ENCODE data around the gene ARL10.
"Not testable (repeated sequence)": the region's sequence is repeated elsewhere in the genome, so short reads cannot be mapped to it uniquely, and the experiment has no call there.

Gene ARL10

DNA sequence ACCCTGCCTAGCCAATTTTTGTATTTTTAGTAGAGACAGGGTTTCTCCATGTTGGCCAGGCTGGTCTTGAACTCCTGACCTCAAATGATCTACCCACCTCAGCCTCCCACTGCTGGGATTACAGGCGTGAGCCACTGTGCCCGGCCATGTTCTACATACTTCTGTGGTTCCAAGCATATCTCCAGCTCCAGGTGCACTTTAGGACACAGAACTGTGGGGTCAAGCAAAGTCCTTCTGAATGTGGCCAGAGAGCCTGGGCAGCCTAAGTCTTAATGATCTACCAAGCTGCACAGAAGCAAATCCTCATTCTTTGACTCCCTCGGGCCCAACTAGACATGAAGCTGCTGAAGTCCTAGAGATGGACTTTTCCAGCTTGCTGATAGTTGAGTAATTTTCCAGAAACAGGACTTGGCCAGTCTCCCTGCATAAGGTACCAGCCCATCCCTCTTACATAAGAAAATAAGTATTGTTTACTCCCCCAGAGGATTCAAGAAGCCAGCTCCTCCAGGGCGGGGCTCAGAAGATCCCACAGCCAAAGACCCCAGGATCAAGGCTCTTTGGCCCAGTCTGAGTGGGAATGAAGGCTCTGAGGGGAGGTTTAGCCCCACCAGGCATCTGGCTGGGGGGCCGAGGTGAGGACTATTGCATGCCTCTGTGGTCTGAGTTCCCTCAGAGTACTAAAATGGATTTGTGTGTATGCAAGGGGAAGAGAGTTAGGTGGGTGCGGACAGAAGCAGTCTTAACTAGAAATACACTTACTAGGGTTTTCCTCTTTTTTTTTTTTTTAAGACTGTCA, 42.4 kb downstream of the ARL10 start:
- CTCF ChIA-PET = no interaction called here
- no peak for TF ChIP-seq ZBTB17 (tag by site-specific recombination; IDR thresholded peaks at IDR 0.05)
- peaks cover 8 to 45% of the 10 kb centered on the region in 2 experiments; a peak in 2 of 3 replicates for H3K36me3 ChIP-seq (ENCODE audit: control insufficient read depth in 2 of 2, insufficient read depth in 1 of 2, low read length in 2 of 2)
- H3K4me1 ChIP-seq (ENCODE audit: control insufficient read depth, insufficient read depth, low read length) = no peaks in the 10 kb centered on the region
- H3K4me3 ChIP-seq (ENCODE audit: low read depth, low read length) = no peak overlapping the region
- no peak overlapping the region for H3K27ac ChIP-seq (ENCODE audit: extremely low read depth, low read depth, low read length)
- H3K9me3 ChIP-seq (ENCODE audit: control insufficient read depth, insufficient read depth, low read depth, low read length) = no peaks in the 10 kb centered on the region
- POLR2A ChIA-PET = interaction anchor here (0.9 to 1.1 kb wide), 2 partner anchors 20 to 136 kb away, joined by 3 read pairs; no protein-coding TSS in a partner anchor

DNA sequence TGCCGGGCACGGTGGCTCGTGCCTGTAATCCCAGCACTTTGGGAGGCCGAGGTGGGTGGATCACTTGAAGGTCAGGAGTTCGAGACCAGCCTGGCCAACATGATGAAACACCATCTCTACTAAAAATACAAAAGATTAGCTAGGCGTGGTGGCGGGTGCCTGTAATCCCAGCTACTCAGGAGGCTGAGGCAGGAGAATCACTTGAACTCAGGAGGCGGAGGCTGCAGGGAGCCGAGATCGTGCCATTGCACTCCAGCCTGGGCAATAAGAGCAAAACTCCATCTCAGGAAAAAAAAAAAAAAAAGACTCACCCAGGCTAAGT, 42.9 kb downstream of the ARL10 start:
- peaks cover 8 to 47% of the 10 kb centered on the region in 2 experiments; a peak in 2 of 3 replicates for H3K36me3 ChIP-seq (ENCODE audit: control insufficient read depth in 2 of 2, insufficient read depth in 1 of 2, low read length in 2 of 2)
- H3K27ac ChIP-seq (ENCODE audit: extremely low read depth, low read depth, low read length); CTCF ChIA-PET; H3K4me1 ChIP-seq (ENCODE audit: control insufficient read depth, insufficient read depth, low read length); H3K4me3 ChIP-seq (ENCODE audit: low read depth, low read length); H3K9me3 ChIP-seq (ENCODE audit: control insufficient read depth, insufficient read depth, low read depth, low read length): not testable (repeated sequence)
- POLR2A ChIA-PET = interaction anchor here (0.7 to 0.9 kb wide), 2 partner anchors 82 to 135 kb away, joined by 3 read pairs; no protein-coding TSS in a partner anchor

DNA sequence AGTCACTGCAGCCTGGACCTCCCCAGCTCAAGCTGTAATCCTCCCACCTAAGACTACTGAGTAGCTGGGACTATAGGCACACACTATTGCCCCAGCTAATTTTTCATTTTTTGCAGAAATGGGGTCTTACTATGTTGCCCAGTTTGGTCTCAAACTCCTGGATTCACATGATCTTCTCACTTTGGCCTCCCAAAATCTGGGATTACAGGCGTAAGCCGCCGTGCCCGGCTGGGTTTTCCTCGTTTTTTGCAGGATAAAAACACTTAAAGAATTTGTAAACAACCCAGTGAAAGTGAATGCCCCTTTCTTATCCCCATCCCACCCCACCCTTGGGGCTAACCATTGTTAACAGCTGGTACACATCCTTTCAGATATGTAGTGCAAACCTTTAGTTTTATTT, 43.3 kb downstream of the ARL10 start:
- ChIA-PET POLR2A (interaction anchor here (0.6 to 0.9 kb wide), 3 partner anchors 81 to 173 kb away, joined by 3 to 4 read pairs (median 3); no protein-coding TSS in a partner anchor), CTCF (no interaction called here)
- Histone ChIP-seq H3K4me1 (ENCODE audit: control insufficient read depth, insufficient read depth, low read length) (no peaks in the 10 kb centered on the region), H3K27ac (ENCODE audit: extremely low read depth, low read depth, low read length) (no peak overlapping the region), H3K4me3 (ENCODE audit: low read depth, low read length) (no peak overlapping the region), H3K9me3 (ENCODE audit: control insufficient read depth, insufficient read depth, low read depth, low read length) (no peaks in the 10 kb centered on the region), H3K36me3 (ENCODE audit: control insufficient read depth in 2 of 2, insufficient read depth in 1 of 2, low read length in 2 of 2) (peaks cover 8 to 47% of the 10 kb centered on the region in 2 experiments; a peak in 2 of 3 replicates)
- TF ChIP-seq TCF7L2 (IDR thresholded peaks at IDR 0.05; ENCODE audit: borderline replicate concordance, low read depth, low read length) = no peak
- TF ChIP-seq ZNF23 (tag by site-specific recombination; IDR thresholded peaks at IDR 0.05; ENCODE audit: borderline replicate concordance) = no peak
- TF ChIP-seq, protein P1, sequence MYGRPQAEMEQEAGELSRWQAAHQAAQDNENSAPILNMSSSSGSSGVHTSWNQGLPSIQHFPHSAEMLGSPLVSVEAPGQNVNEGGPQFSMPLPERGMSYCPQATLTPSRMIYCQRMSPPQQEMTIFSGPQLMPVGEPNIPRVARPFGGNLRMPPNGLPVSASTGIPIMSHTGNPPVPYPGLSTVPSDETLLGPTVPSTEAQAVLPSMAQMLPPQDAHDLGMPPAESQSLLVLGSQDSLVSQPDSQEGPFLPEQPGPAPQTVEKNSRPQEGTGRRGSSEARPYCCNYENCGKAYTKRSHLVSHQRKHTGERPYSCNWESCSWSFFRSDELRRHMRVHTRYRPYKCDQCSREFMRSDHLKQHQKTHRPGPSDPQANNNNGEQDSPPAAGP (tag by site-specific recombination; IDR thresholded peaks at IDR 0.05) = no peak
- TF ChIP-seq ZNF121 (tag by site-specific recombination; IDR thresholded peaks at IDR 0.05) = peak; percentile 53; the same call in 1 of the 2 replicates
- TF ChIP-seq, protein P2, sequence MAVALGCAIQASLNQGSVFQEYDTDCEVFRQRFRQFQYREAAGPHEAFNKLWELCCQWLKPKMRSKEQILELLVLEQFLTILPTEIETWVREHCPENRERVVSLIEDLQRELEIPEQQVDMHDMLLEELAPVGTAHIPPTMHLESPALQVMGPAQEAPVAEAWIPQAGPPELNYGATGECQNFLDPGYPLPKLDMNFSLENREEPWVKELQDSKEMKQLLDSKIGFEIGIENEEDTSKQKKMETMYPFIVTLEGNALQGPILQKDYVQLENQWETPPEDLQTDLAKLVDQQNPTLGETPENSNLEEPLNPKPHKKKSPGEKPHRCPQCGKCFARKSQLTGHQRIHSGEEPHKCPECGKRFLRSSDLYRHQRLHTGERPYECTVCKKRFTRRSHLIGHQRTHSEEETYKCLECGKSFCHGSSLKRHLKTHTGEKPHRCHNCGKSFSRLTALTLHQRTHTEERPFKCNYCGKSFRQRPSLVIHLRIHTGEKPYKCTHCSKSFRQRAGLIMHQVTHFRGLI (tag by site-specific recombination; IDR thresholded peaks at IDR 0.05) = no peak
- no peak for TF ChIP-seq ZNF747 (tag by site-specific recombination; IDR thresholded peaks at IDR 0.05)
- TF ChIP-seq ZNF175 (tag by site-specific recombination; IDR thresholded peaks at IDR 0.05) = no peak
- no peak for TF ChIP-seq ZNF707 (tag by site-specific recombination; IDR thresholded peaks at IDR 0.05)

DNA sequence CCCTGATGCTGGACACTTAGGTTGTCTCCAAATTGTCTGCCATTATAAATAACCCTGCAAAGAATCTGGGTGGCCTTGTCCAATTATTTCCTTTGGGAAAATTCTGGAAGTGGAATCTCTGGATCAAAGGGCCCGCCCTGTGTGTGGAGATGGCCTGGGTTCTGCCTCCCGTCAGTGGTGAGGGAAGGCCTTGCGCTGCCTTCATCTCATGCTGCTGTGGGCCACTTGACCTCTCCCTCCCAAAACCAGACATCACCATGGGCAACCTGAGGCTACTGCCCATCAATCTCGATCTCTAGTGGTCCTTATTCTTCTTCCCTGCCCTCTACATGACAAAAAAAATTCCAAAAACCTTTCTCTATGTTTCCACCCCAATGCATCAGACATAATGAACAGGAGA, 44.5 kb downstream of the ARL10 start:
- Histone ChIP-seq H3K9me3 (ENCODE audit: control insufficient read depth, insufficient read depth, low read depth, low read length) (no peaks in the 10 kb centered on the region), H3K27ac (ENCODE audit: extremely low read depth, low read depth, low read length) (no peak overlapping the region), H3K4me1 (ENCODE audit: control insufficient read depth, insufficient read depth, low read length) (no peaks in the 10 kb centered on the region), H3K4me3 (ENCODE audit: low read depth, low read length) (no peak overlapping the region), H3K36me3 (ENCODE audit: control insufficient read depth in 2 of 2, insufficient read depth in 1 of 2, low read length in 2 of 2) (peaks cover 8 to 46% of the 10 kb centered on the region in 2 experiments; a peak in 2 of 3 replicates)
- ChIA-PET POLR2A (no interaction called here), CTCF (interaction anchor here (1.0 kb wide), 1 partner anchor 38 kb away, joined by 3 read pairs; no protein-coding TSS in a partner anchor)
- TF ChIP-seq ZNF707 (tag by site-specific recombination; IDR thresholded peaks at IDR 0.05) (no peak), ZNF600 (tag by site-specific recombination; IDR thresholded peaks at IDR 0.05) (no peak), ZNF157 (tag by site-specific recombination; IDR thresholded peaks at IDR 0.05) (no peak), ZNF610 (tag by site-specific recombination; IDR thresholded peaks at IDR 0.05; ENCODE audit: borderline replicate concordance) (no peak), ZFP69B (tag by site-specific recombination; IDR thresholded peaks at IDR 0.05) (no peak)
- TF ChIP-seq, protein P3, sequence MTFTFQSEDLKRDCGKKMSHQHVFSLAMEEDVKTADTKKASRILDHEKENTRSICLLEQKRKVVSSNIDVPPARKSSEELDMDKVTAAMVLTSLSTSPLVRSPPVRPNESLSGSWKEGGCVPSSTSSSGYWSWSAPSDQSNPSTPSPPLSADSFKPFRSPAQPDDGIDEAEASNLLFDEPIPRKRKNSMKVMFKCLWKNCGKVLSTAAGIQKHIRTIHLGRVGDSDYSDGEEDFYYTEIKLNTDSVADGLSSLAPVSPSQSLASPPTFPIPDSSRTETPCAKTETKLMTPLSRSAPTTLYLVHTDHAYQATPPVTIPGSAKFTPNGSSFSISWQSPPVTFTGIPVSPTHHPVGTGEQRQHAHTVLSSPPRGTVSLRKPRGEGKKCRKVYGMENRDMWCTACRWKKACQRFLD (tag by site-specific recombination; IDR thresholded peaks at IDR 0.05) = no peak

All from HEK293 (cell line).